HCT116 (cell line): ENCODE measurements around the gene MPEG1. TPM values are rescaled to one million over a fixed set of nuclear protein-coding genes. Genes with fewer than 3 reads are reported as not detected.

ENCODE experiments used
- ATAC-seq: fragments of 200-7000 bp; cut with Tn5 transposase; 2 replicates; pipeline ENCODE4 v1.9.1; 2020; ENCODE audit warnings: mild to moderate bottlenecking, moderate library complexity
- BruUV-seq: library from RNA; stranded (reverse); fragments of 400-500 nt; replicated peaks from 2 replicates; lab custom pipeline; 2021; lab: Mats Ljungman, UMichigan
- CTCF ChIA-PET: fragments of 300-600 bp; sonication (Branson Sonifier 250); formaldehyde crosslinking; loops from one replicate; lab custom pipeline; 2021; ENCODE audit warnings: antibody characterized with exemption; lab: Charles Lee
- POLR2A ChIA-PET: fragments of 300-600, 350-600 bp; sonication (Branson Sonifier 250); formaldehyde crosslinking; loops from one replicate; lab custom pipeline; 2021; ENCODE audit warnings: antibody characterized with exemption; lab: Charles Lee
- RAD21 ChIA-PET, 2 experiments: fragments of 300-600 bp; sonication (Branson Sonifier 250); formaldehyde crosslinking; loops; one replicate each; lab custom pipeline; 2023; ENCODE audit warnings: low total read pairs in 2 of 2; ENCODE audit not compliant: uncharacterized antibody in 2 of 2, unreplicated experiment in 2 of 2, low non-redundant PET in 1 of 2; lab: Charles Lee
- DNase-seq: peaks from one replicate; pipeline ENCODE4 v3.0.0-alpha.2; 2010; ENCODE audit warnings: low read depth, low spot score
- H2AFZ ChIP-seq: fragments of 200-600 bp; shearing (Covaris generic), sonication (generic); 2 replicates; pipeline ENCODE4 v1.6.1; 2017; ENCODE audit warnings: low read depth, mixed run types, mixed read lengths, antibody characterized with exemption, low read length; ENCODE audit not compliant: poor library complexity, severe bottlenecking
- H3K27ac ChIP-seq: 2 replicates; pipeline ENCODE4 v1.5.1; 2012; ENCODE audit warnings: low read depth, low read length
- H3K27me3 ChIP-seq: fragments of 200-600 bp; sonication (generic); 2 replicates; pipeline ENCODE4 v1.6.1; 2016; ENCODE audit warnings: mixed run types, low read length, mixed read lengths; ENCODE audit not compliant: insufficient read depth
- H3K36me3 ChIP-seq, 2 experiments: fragments of 200-500 bp in 1 of 2; fragments of 200-600 bp in 1 of 2; sonication (Bioruptor generic) in 1 of 2; sonication (generic) in 1 of 2; 2 replicates each; pipeline versions ENCODE4 v1.5.1 to v1.6.1; 2014 to 2016; ENCODE audit warnings: low read length in 2 of 2, inconsistent platforms in 1 of 2, mixed read lengths in 1 of 2, mixed run types in 1 of 2; ENCODE audit not compliant: insufficient read depth in 2 of 2, control insufficient read depth in 1 of 2
- H3K4me1 ChIP-seq, 2 experiments: fragments of 200-600 bp in 1 of 2; sonication (generic) in 1 of 2; 2 replicates each; pipeline versions ENCODE4 v1.5.1 to v1.6.1; 2012 to 2017; ENCODE audit warnings: low read length in 2 of 2, inconsistent platforms in 1 of 2, mild to moderate bottlenecking in 1 of 2, mixed read lengths in 1 of 2, mixed run types in 1 of 2, moderate library complexity in 1 of 2; ENCODE audit not compliant: insufficient read depth in 2 of 2, control insufficient read depth in 1 of 2
- H3K4me2 ChIP-seq: fragments of 200-600 bp; sonication (generic); 2 replicates; pipeline ENCODE4 v1.6.1; 2017; ENCODE audit warnings: mixed run types, low read length, mixed read lengths
- H3K4me3 ChIP-seq, 2 experiments: fragments of 200-600 bp in 1 of 2; sonication (generic) in 1 of 2; replicated peaks in 1 of 2; 2 replicates each; pipeline ENCODE4 v1.5.1; 2011 to 2016; ENCODE audit warnings: low read length in 2 of 2, control low read depth in 1 of 2, low read depth in 1 of 2, mild to moderate bottlenecking in 1 of 2, mixed read lengths in 1 of 2, mixed run types in 1 of 2
- H3K79me2 ChIP-seq: fragments of 200-600 bp; sonication (generic); 2 replicates; pipeline ENCODE4 v1.6.1; 2017; ENCODE audit warnings: mild to moderate bottlenecking, mixed run types, low read length, moderate library complexity, mixed read lengths; ENCODE audit not compliant: insufficient read depth
- H3K9ac ChIP-seq: fragments of 200-600 bp; sonication (generic); 2 replicates; pipeline ENCODE4 v1.6.1; 2016; ENCODE audit warnings: low read length, mixed read lengths
- H3K9me2 ChIP-seq: fragments of 200-600 bp; sonication (generic), shearing (Covaris generic); 2 replicates; pipeline ENCODE4 v1.6.1; 2017; ENCODE audit warnings: mixed run types, mild to moderate bottlenecking, moderate library complexity; ENCODE audit not compliant: insufficient read depth
- H3K9me3 ChIP-seq, 2 experiments: fragments of 200-500 bp in 1 of 2; fragments of 200-600 bp in 1 of 2; sonication (Bioruptor generic) in 1 of 2; sonication (generic) in 1 of 2; 2 replicates each; pipeline ENCODE4 v1.6.1; 2014 to 2017; ENCODE audit warnings: low read length in 2 of 2, mixed read lengths in 2 of 2, inconsistent platforms in 1 of 2, low read depth in 1 of 2, mild to moderate bottlenecking in 1 of 2, mixed run types in 1 of 2, moderate library complexity in 1 of 2; ENCODE audit not compliant: control insufficient read depth in 1 of 2, insufficient read depth in 1 of 2
- H4K20me1 ChIP-seq: fragments of 200-600 bp; sonication (generic), shearing (Covaris generic); 2 replicates; pipeline ENCODE4 v1.6.1; 2017; ENCODE audit warnings: mixed run types, mild to moderate bottlenecking, moderate library complexity; ENCODE audit not compliant: insufficient read depth
- ELF1 ChIP-seq: IDR thresholded peaks from 2 replicates; pipeline ENCODE4 v1.6.1; 2012; ENCODE audit warnings: low read depth, borderline replicate concordance
- RAD21 ChIP-seq: IDR thresholded peaks from 2 replicates; pipeline ENCODE4 v1.6.1; 2012; ENCODE audit warnings: low read depth, mild to moderate bottlenecking
- intact Hi-C: fragments of 100-400 bp; cut with micrococcal nuclease; formaldehyde crosslinking; loops from 2 replicates; pipeline ENCODE4 v1.10.0; 2022
- total RNA-seq: library from RNA; stranded (reverse); gene quantifications from one replicate; pipeline ENCODE4 v1.2.1, GENCODE V29; 2021; ENCODE audit not compliant: unreplicated experiment
- TF ChIP-seq, protein P1 (sequence below), 3 experiments: fragments of 200-600 bp in 1 of 3; sonication (generic) in 1 of 3; IDR thresholded peaks in 2 of 3; conservative IDR thresholded peaks in 1 of 3; 2 replicates each; pipeline ENCODE4 v1.5.1; 2012 to 2017; ENCODE audit warnings: low read depth in 2 of 3, low read length in 2 of 3, antibody characterized with exemption in 1 of 3, borderline replicate concordance in 1 of 3, control low read depth in 1 of 3, mild to moderate bottlenecking in 1 of 3, mixed read lengths in 1 of 3, mixed run types in 1 of 3, moderate library complexity in 1 of 3; ENCODE audit not compliant: insufficient read depth in 1 of 3

MPEG1 gene
- total RNA-seq, 1 experiment from 2014 or later, result 0.07 TPM

DNA sequence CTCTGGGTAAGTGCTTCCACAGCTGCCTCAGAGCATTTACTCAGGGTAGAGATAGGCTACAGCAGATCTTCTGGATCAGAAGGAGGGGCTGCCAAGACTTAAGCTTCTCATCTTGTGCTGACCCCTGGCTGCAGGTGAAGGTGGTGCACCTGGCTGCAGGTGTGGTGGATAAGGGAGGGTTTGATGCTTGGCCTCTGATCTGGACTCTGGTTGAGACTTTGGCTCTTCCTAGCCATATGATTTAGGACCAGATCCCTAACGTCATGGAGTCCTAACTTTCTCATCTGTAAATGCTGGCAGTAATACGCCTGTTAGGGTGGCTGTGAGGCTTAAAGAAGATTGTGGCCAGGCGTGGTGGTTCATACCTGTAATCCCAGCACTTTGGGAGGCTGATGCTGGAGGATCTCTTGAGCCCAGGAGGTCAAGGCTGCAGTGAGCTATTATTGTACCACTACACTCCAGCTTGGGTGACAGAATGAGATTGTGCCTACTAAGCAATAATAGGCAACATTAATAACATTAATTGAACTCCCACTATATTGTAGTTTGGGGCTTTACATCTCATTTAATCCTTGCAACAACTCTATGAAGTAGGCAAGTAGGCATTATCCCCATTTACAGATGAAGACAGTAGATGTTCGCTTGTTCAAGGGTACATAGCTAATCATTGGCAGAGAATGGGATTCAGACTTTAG, 30.1 kb downstream of the MPEG1 start:
- no peak overlapping the region for H2AFZ ChIP-seq
- no peak overlapping the region for H3K4me2 ChIP-seq
- H3K9ac ChIP-seq, result no peak overlapping the region
- no peak overlapping the region for H3K27ac ChIP-seq
- H4K20me1 ChIP-seq, result no peaks in the 10 kb centered on the region
- no peak overlapping the region for H3K4me3 ChIP-seq
- no peaks in the 10 kb centered on the region for H3K9me3 ChIP-seq
- intact Hi-C loops, result loop anchor here (1.0 kb wide), 1 partner anchor 11 kb away; no protein-coding TSS in a partner anchor
- BruUV-seq, result no TSS peak
- ChIA-PET RAD21 (no interaction called here), POLR2A (no interaction called here), CTCF (interaction anchor here (0.5 to 4.9 kb wide), 5 partner anchors 8 to 24 kb away, joined by 3 to 37 read pairs (median 4); partner anchors contain the start of gene DTX4)
- peaks cover 13 to 20% of the 10 kb centered on the region in 2 experiments; a peak in 3 of 4 replicates for H3K4me1 ChIP-seq
- no peaks in the 10 kb centered on the region for H3K27me3 ChIP-seq
- peak; percentile 40; the same call in 1 of the 2 replicates for TF ChIP-seq RAD21
- TF ChIP-seq, protein P1, sequence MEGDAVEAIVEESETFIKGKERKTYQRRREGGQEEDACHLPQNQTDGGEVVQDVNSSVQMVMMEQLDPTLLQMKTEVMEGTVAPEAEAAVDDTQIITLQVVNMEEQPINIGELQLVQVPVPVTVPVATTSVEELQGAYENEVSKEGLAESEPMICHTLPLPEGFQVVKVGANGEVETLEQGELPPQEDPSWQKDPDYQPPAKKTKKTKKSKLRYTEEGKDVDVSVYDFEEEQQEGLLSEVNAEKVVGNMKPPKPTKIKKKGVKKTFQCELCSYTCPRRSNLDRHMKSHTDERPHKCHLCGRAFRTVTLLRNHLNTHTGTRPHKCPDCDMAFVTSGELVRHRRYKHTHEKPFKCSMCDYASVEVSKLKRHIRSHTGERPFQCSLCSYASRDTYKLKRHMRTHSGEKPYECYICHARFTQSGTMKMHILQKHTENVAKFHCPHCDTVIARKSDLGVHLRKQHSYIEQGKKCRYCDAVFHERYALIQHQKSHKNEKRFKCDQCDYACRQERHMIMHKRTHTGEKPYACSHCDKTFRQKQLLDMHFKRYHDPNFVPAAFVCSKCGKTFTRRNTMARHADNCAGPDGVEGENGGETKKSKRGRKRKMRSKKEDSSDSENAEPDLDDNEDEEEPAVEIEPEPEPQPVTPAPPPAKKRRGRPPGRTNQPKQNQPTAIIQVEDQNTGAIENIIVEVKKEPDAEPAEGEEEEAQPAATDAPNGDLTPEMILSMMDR (IDR thresholded peaks at IDR 0.05 in 2 of 3, conservative IDR thresholded peaks at IDR 0.05 in 1 of 3; ENCODE audit: borderline replicate concordance in 1 of 3, insufficient read depth in 1 of 3, low read depth in 2 of 3, low read length in 2 of 3), result peak; percentile 31 to 78 (median 67); a peak in 5 of 6 replicates
- TF ChIP-seq ELF1, result no peak
- H3K36me3 ChIP-seq, result no peaks in the 10 kb centered on the region
- no peaks in the 10 kb centered on the region for H3K79me2 ChIP-seq
- H3K9me2 ChIP-seq, result no peaks in the 10 kb centered on the region
- DNase-seq (no peak), ATAC-seq (peak; percentile 70)
